HPDE6-E6E7 (cell line): ENCODE results near the gene AKAP13.
"Not testable (repeated sequence)": the region's sequence is repeated elsewhere in the genome, so short reads cannot be mapped to it uniquely, and the experiment has no call there.

Experiments
- DNase-seq: peaks from one replicate; pipeline ENCODE4 v3.0.0; 2011; ENCODE audit warnings: missing footprints; ENCODE audit errors: extremely low spot score

Gene AKAP13

GRCh38 chr15:85479071-85479647 is 98.8 kb downstream of the AKAP13 start:
- DNase-seq: no peak

- DNase-seq: no peak
These were observed 100.5 kb downstream of the AKAP13 start for GRCh38 chr15:85480923-85481322.

GRCh38 chr15:85481543-85481942 is 101.1 kb downstream of the AKAP13 start:
- not testable (repeated sequence) for DNase-seq

- no peak for DNase-seq
These were observed 102.5 kb downstream of the AKAP13 start for GRCh38 chr15:85482894-85483293.

- DNase-seq: not testable (repeated sequence)
These were observed 103.6 kb downstream of the AKAP13 start for GRCh38 chr15:85483955-85484354.

GRCh38 chr15:85484923-85485322 is 104.5 kb downstream of the AKAP13 start:
- DNase-seq: not testable (repeated sequence)

GRCh38 chr15:85485956-85486567 is 105.7 kb downstream of the AKAP13 start:
- DNase-seq: peak; percentile 29

GRCh38 chr15:85487796-85488195 is 107.4 kb downstream of the AKAP13 start:
- DNase-seq: not testable (repeated sequence)

GRCh38 chr15:85488997-85489396 is 108.6 kb downstream of the AKAP13 start:
- DNase-seq: no peak

GRCh38 chr15:85489773-85490493 is 109.5 kb downstream of the AKAP13 start:
- DNase-seq: no peak

- DNase-seq: no peak
These were observed 110.5 kb downstream of the AKAP13 start for GRCh38 chr15:85490856-85491255.

GRCh38 chr15:85491691-85492090 is 111.3 kb downstream of the AKAP13 start:
- DNase-seq: no peak

GRCh38 chr15:85492406-85492805 is 112.0 kb downstream of the AKAP13 start:
- no peak for DNase-seq

- DNase-seq: no peak
These were observed 112.9 kb downstream of the AKAP13 start for GRCh38 chr15:85493260-85493659.

GRCh38 chr15:85494048-85494777 is 113.8 kb downstream of the AKAP13 start:
- peak; percentile 81 for DNase-seq

GRCh38 chr15:85495096-85495495 is 114.7 kb downstream of the AKAP13 start:
- no peak for DNase-seq

GRCh38 chr15:85495544-85495943 is 115.1 kb downstream of the AKAP13 start:
- DNase-seq: no peak

- no peak for DNase-seq
These were observed 115.7 kb downstream of the AKAP13 start for GRCh38 chr15:85496151-85496550.

GRCh38 chr15:85496551-85497171 is 116.3 kb downstream of the AKAP13 start:
- no peak for DNase-seq

- no peak for DNase-seq
These were observed 116.8 kb downstream of the AKAP13 start for GRCh38 chr15:85497172-85497569.

- DNase-seq: no peak
These were observed 118.1 kb downstream of the AKAP13 start for GRCh38 chr15:85498471-85498870.

GRCh38 chr15:85499371-85499887 is 119.0 kb downstream of the AKAP13 start:
- DNase-seq: no peak
